GM18870 (cell line): Measurements from ENCODE around the gene FAM228A.
"Not testable (repeated sequence)": the region's sequence is repeated elsewhere in the genome, so short reads cannot be mapped to it uniquely, and the experiment has no call there.

ENCODE experiments used
- ATAC-seq: cut with Tn5 transposase; IDR thresholded peaks from one replicate; pipeline ENCODE4 v1.9.1; 2021; ENCODE audit warnings: moderate library complexity; ENCODE audit not compliant: unreplicated experiment

Gene FAM228A

DNA sequence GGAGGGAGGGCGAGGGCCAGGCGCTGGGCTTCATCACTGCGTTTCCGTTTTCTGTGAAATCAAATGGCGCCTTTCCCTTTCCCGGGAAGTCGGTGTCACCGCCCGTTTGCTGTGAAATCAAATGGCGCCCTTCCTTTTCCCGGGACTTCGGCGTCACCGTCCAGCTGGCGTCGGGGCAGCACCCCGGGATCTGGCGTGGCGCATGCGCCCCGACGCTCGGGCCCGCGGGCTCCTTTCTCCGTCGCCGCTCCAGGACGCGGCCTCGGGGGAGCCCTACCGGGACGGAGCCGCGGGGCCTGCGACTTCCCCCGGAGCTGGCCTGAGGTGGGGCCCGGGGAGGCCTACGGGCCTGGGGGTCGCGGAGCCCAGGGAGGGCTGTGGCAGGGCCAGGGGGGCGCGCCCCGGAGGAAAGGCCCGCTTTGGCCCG, at the start of gene FAM228A:
Gene FAM228A (plus strand): TSS at position 203 of the 427 bp plus-strand sequence. CDS start 428 bp downstream, outside the sequence.
- no peak for ATAC-seq

DNA sequence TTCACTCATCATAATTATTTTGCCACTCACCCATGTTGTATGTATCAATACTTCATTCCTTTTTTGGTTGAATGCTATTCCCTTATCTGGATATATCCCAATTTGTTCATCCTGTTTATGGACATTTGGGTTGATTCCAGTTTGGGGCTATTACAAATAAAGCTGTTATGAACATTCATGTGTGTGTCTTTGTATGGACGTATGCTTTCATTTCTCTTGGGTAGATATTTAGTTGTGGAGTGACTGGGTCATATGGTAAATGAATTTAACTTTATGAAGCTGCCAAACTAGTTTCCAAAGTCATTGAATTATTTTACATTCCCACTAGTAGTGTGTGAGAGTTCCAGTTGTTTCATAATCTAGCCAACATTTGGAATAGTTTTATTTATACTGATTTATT, 48.9 kb upstream of the FAM228A start:
- ATAC-seq, result no peak

DNA sequence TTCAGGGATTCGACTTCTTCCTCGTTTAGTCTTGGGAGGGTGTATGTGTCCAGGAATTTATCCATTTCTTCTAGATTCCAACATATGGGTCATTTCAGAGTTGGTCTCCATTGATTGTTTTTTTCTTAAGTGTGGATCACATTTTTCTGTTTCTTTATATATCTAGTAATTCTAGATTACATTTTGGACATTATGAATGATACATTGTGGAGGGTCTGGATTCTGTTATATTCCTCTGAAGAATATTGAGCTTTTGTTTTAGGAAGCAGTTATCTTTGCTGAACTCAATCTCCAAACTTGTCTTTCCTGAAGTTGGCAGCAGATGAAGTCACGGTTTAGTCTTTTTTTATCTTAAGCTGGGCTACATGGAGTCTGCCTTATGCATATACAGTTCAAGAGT, 42.3 kb upstream of the FAM228A start:
- ATAC-seq, result no peak

DNA sequence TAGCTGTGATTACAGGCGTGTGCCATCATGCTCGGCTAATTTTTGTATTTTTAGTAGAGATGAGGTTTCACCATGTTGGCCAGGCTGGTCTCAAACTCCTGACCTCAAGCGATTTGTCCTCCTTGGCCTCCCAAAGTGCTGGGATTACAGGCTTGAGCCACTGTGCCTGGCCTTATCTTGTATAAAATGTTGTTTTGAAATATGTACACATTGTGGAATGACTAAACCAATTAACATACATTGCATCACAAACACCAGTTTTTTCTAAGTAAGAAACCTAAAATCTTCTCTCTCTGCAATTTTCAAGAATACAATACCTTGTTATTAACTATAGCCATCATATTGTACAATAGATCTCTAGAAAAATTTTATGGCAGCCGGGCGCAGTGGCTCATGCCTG, 34.5 kb upstream of the FAM228A start:
- ATAC-seq, result not testable (repeated sequence)

DNA sequence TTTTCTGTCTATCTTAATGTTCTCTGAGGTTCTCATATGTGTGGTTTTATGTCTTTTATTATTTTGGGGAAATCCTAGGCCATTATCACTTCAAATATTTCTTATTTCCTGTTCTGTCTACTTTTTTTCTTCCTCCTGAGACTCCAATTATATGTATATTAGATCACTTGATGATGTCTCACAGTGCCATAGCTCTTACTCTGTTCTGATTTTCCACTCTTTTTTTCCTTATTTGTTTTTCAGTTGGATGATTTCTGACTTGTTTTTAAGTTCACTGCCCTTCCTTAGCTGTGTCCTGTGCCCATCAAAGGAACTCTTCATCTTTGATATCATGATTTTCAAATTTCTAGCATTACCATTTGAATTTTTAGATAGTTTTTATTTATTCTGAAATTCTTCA, 27.5 kb upstream of the FAM228A start:
- ATAC-seq, result no peak

DNA sequence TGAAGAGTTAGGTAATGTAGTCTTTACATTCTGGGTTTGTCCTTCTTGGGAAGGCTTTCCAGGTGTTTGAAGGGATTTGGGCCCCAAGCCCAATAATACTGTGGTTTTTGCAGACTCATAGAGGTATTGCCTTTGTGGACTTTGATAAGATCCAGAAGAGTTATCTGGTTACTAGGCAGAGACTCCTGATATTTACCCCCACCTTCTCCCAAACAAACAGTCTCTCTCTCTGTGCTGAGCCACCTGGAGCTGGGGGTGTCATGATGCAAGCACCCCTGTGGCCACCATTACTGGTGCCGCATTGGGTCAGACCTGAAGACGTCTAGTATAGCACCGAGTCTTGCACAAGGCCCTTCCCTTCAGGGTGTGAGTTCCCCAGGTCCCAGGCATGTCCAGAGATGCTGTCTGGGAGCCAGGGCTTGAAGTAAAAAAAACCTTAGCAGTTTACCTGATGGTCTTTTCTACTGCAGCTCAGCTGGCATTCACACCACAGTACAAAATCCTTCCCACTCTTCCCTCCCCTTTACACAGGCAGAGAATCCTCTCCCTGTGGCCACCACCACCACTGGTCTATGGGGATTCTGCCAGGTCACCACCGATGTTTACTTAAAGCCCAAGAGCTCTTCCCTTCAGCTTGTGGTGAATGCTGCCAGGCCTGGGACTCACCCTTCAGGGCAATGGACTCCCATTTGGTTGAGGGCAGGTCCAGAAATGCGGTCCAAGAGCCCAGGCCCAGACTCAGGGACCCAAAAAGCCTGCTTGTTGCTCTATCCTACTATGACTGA, 22.2 kb upstream of the FAM228A start:
- no peak for ATAC-seq

DNA sequence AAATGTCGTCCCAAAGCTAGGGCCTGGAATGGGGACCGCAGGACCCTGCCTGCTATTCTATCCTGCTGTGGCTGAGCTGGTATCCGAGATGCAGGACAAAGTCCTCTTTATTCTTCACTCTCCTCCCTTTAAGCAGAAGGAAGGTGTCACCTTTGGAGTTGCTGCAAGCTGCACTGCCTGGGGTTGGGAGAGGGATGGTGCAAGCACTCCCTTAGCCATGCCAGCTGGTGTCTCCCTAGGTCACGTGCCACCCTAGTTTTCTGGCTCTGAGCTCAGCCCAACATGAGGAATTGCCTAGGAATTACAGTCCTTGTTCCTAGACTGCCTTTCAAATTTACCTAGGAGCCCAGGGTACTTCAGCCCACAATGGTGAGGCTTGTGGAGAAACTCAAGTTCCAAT, 21.4 kb upstream of the FAM228A start:
- no peak for ATAC-seq

DNA sequence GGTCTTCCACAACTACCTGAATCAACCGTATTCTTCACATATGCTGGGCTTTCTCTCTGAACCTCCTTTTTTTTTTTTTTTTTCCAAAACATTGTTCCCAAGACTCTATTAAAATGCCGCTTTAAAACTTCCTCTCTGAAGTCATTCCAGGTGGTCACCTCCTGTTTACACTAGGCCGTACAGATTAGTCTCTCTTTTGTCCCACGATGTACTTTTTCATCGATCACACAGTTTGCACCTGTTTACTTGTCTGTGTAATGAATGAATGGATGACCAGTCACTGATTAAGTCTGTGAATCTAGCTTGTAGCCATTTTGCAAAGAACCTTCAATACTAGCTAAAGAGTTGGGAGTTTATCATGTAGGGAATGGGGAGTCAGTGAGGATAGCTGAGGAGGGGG, 16.7 kb upstream of the FAM228A start:
- ATAC-seq, result no peak

DNA sequence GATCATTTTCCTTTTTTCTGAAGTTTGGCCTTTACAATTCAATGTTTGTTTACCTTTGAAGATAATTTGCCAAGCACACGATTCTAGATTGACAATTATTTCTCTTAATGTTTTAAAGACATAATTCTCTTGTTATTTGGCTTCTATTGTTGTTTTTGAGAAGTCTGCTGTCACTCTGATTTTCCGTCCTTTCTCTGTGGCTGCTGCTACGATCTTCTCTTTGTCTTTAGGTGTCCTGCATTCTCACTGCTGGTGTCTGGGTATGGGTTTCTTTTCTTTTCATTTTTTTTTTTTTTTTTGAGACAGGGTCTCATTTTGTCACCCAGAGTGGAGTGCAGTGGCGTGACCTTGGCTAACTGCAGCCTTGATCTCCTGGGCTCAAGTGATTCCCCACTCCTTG, 15.1 kb upstream of the FAM228A start:
- no peak for ATAC-seq

DNA sequence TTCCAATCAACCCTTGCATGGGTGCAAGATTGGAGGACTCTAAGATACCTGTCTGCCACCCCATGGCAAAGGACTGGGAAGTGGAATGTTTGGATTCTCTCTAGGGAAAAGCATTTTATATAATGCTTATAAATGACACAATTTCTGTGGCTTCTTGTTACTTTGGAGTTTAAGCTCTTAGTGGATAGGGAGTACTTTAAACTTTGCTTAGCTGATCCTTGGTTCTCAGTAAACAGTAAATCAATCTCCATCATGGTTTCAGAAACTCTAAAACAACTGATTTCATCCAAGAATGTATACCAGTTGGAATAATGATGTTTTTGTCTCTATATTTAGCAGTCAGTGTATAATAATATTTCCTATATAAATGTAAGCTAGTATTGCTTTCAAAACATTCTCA, 14.1 kb upstream of the FAM228A start:
- ATAC-seq, result no peak

DNA sequence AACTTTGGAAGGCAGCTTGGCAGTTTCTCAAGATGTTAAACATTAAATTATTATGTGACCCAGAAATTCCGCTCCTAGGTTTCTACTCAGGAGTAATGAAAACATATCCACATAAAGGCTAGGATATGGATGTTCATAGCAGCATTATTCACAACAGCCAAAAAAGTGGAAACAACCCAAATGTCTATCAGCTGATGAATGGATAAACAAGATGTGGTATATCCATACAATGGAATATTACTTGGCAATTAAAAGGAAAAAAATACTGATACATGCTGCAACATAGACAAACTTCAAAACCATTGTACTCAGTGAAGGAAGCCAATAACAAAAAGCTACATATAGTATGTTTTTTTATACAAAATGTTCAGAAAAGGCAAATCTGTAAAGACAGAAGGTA, 12.4 kb upstream of the FAM228A start:
- ATAC-seq, result no peak

DNA sequence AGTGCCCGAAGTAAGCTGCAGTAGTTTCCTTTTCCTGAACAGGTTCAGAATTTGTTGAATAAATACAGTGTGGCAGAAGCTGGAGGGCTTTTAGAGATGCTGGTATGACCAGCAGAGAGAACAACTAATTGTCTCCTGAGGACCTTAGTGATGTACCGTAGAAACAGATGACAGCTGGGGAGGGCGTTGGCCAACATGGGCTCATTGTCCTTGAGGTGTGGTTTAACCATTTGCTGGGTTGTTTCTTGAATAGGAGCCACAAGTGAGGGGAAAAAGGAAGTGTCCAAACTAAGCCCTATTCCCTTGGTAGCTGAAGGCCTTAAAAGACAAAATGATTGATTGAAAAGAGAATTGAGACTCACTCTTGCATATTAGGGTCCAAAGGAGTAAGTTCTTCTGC, 11.7 kb upstream of the FAM228A start:
- no peak for ATAC-seq

DNA sequence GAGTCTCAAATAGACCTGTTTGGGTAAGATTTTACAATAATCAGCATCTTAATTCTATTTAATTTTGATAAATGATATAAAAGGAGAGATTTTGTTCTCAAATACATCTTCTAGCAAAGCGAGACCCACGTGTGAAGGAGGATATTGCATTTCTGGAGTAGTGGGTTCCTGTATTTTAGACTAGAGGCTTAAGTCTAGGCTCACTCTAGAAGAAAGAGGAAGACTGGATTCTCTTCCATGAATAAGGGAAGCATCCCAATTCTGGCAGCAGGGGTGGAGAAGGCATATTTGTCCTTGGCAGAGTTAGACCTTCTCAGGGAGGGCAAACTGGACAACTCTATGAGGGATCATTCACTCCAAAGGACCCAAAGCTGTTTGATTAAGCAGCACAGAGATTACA, 11.3 kb upstream of the FAM228A start:
- no peak for ATAC-seq

DNA sequence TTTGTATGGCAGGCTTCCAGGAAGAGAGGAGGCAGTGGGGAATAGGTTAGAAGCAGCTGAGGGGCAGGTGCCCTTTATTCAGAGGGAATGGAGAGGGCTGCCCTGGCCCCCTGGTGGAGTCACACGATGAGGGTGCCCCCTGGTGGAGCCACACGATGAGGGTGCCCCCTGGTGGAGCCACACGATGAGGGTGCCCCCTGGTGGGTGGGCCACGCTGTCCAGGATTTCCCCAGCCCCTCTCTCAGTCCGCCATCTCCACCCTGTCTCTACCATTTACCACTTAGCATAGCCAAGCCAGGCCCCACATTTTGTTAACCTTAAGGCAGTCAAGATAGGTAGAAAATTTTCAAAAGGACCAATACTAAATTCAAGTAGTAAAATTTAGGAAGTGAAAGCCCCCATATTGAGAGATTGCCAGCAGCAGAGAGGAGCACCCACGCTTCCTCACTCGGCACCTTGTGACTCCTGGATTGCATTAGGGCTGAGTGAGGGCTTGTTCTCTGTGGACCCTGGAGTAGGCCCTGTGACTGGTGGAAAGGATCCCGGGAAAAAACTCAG, 10.4 kb upstream of the FAM228A start:
- ATAC-seq, result no peak

DNA sequence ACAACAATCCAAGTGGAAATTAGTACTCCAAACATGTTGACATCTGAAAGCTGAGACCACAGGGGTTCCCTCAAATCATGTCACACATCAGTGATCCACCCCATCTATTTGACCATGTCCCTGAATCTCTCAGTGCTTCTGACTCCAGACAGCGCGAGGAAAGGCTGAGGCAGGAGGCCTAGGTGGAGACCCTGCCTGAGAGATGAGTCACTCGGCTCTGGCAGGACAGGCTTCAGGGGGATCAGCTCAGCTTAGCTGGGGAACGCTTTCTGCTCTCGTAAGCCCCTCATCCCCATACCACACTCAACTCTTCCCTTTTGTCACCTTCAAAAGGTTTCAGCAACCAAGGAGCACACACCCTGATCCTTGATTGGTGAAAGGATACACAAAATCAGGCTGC, 5.8 kb upstream of the FAM228A start:
- no peak for ATAC-seq

DNA sequence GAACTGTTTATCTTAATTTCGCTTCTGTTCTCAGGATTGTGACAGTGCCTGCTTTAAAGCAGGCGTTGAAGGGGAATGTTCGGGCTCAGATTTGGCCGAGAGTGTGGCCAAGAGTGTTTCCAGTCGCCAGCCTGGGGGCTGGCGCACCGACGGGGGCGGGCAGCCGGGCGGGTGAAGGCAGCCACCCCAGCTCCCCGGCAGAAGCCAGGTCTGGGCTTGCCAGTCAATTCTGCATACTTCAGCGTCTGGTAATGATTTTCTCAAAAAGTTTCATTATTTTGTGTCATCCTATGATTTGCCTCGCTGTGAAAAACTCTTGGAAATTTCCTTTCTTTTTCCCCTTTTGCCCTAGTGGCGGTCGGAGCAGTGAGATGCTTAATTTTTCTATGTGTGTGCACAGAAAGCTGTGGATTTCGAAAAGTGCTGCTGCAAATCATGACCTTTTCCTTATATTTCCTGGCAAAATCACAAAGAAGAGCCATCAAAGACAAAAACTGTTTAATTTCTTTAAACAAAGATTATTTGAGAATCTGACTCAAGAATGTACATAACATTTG, 856 bp downstream of the FAM228A start:
- ATAC-seq, result no peak

DNA sequence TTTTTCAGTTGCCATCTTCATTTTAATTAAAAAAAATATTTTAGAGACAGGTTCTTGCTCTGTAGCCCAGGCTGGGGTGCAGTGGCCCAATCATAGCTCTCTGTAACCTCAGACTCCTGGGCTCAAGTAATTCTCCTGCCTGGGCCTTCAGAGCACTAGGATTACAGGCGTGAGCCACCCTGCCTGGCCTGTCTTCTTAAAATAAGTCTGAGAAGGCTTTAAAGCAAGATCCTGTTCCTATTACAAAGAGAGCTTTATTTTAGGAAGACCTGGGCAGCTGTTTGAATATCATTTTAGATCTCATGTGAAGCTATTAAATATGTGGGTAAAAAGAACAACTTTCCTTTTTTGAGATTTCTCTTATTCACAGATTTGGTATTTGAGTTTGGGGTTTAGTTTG, 1.5 kb downstream of the FAM228A start:
- ATAC-seq, result no peak

DNA sequence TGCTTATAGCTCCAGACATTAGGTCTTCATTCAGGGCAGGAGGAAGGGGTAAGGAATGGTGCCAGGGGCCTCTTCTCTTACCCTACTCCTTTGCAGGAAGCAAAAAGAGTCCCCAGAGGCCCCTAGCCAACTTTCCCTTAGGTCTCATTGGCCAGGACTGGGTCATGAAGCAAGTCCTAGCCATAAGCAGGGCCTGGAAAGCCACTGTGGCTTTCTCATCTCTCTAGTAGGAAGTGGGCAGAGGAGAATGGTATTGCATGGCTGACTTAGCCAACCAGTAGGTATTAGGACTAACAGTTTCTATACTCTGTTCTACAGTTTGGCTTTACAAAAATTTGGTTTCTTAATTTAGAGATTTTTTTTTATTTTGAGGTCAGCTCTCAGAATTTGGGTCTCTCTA, 4.8 kb downstream of the FAM228A start:
- ATAC-seq, result no peak

DNA sequence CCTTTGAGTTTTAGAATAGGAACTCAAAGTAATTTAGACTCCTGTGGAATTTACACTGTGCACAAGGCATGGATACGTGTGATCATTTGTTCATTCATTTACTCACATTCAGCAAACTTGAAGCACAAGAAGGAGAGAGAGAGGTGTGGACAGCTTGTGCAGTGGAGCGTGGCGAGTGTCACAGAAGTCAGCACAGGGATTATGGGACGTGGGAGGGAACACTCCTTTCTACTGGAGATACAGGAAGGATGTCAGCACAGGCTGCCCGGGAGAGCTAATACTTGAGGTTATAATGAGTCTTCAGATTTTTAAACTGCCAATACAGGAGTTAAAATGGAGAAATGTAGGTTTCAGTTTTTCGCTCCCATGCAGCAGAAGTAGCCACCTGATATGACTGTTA, 7.0 kb downstream of the FAM228A start:
- ATAC-seq, result no peak

DNA sequence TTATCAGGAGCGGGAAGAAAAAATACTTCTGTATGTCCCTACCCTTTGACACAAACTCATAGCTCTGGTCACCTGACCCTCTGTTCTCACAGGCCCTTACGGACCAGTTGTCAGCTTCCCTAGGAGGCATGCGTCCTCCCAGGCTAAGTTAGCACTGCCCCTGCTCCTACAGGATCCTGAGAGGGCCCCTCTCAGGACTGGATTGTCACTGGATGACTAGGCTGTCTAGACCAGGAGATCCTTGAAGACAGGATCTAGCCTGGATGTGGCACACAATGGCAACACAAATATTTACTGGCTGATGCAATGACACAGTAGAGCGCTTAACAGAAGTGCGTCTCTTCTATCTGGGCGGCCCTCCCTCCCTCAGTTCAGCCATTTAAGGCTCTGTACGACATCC, 7.7 kb downstream of the FAM228A start:
- ATAC-seq, result no peak

DNA sequence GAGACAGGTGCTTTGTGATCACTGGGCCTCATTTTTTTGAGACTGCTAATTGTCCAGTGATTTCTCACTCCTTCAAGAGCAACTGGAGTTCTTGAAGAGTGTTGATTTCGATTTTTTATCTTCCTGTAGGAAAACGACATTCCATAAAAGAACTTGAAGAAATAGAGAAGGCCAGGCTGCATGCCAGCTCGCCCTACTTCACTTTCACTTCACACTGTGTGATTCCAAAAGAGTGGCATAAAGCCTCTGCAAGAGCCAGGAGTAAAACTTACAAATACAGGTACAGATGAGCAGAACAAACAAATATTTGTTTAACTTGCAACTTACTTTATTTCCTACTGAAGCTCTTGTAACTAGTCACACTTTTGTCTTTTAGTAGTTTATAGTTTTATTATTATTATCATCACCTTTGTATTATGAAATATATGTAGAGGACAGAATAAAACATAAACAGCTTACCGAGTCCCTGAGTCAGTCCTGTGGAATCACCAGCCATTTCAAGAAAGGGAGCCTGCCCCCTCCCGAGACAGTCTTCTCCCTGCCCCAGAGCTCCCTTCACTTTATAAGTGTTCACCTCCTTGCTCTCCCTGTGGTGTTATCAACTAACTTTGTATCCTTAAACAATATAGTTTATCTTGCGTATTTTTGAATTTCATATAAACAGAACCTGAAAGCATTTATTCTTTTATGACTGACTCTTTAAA, 8.7 kb downstream of the FAM228A start:
- no peak for ATAC-seq

DNA sequence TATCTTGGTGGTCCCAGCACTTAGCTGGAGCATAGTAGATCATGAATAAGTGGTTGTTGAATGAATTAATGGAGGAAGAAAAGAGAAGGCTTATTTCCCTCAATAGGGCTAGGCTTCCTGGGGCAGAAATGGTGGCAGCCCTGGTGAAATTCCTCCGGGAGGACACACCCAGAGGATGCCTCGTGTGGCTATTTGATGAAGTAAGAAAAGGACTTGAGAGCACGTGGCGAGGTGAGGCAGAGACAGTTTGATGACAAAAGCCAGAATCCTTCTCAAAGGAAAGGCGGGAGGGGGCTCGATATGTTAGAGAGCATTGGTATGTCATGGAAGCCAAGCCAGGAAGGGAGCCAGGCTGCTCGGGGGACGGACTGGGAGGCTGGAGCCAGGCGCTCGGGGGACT, 14.7 kb downstream of the FAM228A start:
- no peak for ATAC-seq
